ENCODE data around the gene ANKRD35. TPM values are rescaled to one million over a fixed set of nuclear protein-coding genes. Genes with fewer than 3 reads are reported as not detected.
A peak's percentile ranks its signal among the peaks of the same experiment; 100 is the strongest.

The ANKRD35 gene
- total and polyA plus RNA-seq, 10 of the 15 experiments (the other 5 are each of a cell fraction or from before 2014, with no cell fraction given): 0.01 to 0.08 TPM; not detected in 8

GRCh38 chr1:145927063-145927886 is 41.6 kb upstream of the ANKRD35 start, which contains the start of gene RBM8A (continued):
- TF ChIP-seq ZSCAN29 (IDR thresholded peaks at IDR 0.05) (no peak), MAX (IDR thresholded peaks at IDR 0.05; ENCODE audit: low read depth, low read length) (peak; percentile 82), ASH2L (IDR thresholded peaks at IDR 0.05; ENCODE audit: borderline replicate concordance, low read depth) (peak; percentile 61; the same call in 1 of the 2 replicates), SREBF1 (IDR thresholded peaks at IDR 0.05; ENCODE audit: low read length) (peak; percentile 51; the same call in 1 of the 2 replicates), TCF12 (IDR thresholded peaks at IDR 0.05; ENCODE audit: low read depth, low read length) (0 out of 2 replicates have a peak, but pooled peaks have one; percentile 48), TARDBP (IDR thresholded peaks at IDR 0.05; ENCODE audit: borderline replicate concordance) (no peak), NFXL1 (IDR thresholded peaks at IDR 0.05; ENCODE audit: borderline replicate concordance) (no peak), USF2 (IDR thresholded peaks at IDR 0.05; ENCODE audit: borderline replicate concordance, low read depth, low read length) (no peak), REST (IDR thresholded peaks at IDR 0.05; ENCODE audit: low read depth, low read length) (no peak), BACH1 (IDR thresholded peaks at IDR 0.05; ENCODE audit: borderline replicate concordance) (peak; percentile 51; the same call in 1 of the 2 replicates), BCL3 (IDR thresholded peaks at IDR 0.05; ENCODE audit: borderline replicate concordance, insufficient read depth, low read depth, low read length, poor library complexity, severe bottlenecking) (peak; percentile 18), YBX1 (IDR thresholded peaks at IDR 0.05) (no peak), SKIL (IDR thresholded peaks at IDR 0.05; ENCODE audit: low read depth, poor library complexity, severe bottlenecking) (peak; percentile 71), SMAD1 (IDR thresholded peaks at IDR 0.05; ENCODE audit: low read depth, partially characterized antibody) (peak; percentile 93), CTCF (IDR thresholded peaks at IDR 0.05 in 2 of 3, conservative IDR thresholded peaks at IDR 0.05 in 1 of 3; ENCODE audit: control insufficient read depth in 2 of 3, extremely low read depth in 1 of 3, insufficient read depth in 1 of 3, low read depth in 3 of 3, low read length in 3 of 3) (peak; percentile 37 to 67 (median 58)), HCFC1 (IDR thresholded peaks at IDR 0.05; ENCODE audit: low read length) (peak; percentile 62; the same call in 1 of the 2 replicates), SMAD5 (IDR thresholded peaks at IDR 0.05; ENCODE audit: low read depth) (peak; percentile 94)

Measured in GM12878 (cell line).